ENCODE results near the gene CHST15. TPM values are rescaled to one million over a fixed set of nuclear protein-coding genes. Genes with fewer than 3 reads are reported as not detected.

Gene CHST15
- total and polyA plus RNA-seq, 2 of the 13 experiments (the other 11 are each of a cell fraction or from before 2014, with no cell fraction given) = 1.4 to 94.7 TPM

DNA sequence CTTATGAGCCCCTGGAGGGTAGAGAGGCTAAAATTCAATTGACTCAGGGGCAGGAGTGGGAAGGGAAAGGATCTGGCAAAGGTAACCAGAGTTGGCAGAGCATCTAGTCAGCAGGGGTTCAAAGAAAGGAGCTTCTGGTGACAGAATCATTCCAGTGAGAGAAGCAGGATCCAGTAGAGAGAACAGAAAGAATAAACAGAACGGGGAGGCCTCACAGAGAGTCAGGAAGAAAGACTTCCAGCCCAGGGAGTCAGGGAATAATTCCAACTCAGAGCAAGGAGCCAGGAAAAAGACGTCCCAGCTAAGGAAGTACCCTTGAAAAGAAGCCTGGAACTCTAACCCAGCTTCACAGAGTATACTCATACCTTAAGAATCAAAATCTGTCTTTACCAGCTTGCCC is 135.2 kb downstream of the CHST15 start:
- H3K9ac ChIP-seq (ENCODE audit: insufficient read depth, low read depth, low read length) = no peak overlapping the region
- in situ Hi-C loops (cut with HindIII; ENCODE audit: extremely low pct_ligation_motif_present, low pct_unique_long_range_greater_than_20kb) = loop anchor here (25.0 kb wide), 1 partner anchor 871 kb away; no protein-coding TSS in a partner anchor
- TF ChIP-seq ZNF460 (CRISPR knock-in tag; IDR thresholded peaks at IDR 0.05; ENCODE audit: borderline replicate concordance) = no peak
- no peak for TF ChIP-seq SATB2 (CRISPR knock-in tag; IDR thresholded peaks at IDR 0.05)
- no peak for TF ChIP-seq ZNF670 (CRISPR knock-in tag; IDR thresholded peaks at IDR 0.05; ENCODE audit: borderline replicate concordance)
- POLR2A ChIA-PET = no interaction called here
- CTCF ChIA-PET (ENCODE audit: low intra/inter-chr PET ratio, low total read pairs) = no interaction called here
- no peak overlapping the region for H3K4me2 ChIP-seq (ENCODE audit: low read depth, low read length)
- ATAC-seq = no peak
- H3K4me3 ChIP-seq (replicated peaks in 1 of 3; ENCODE audit: insufficient read depth in 1 of 3, low read depth in 2 of 3, low read length in 3 of 3) = no peak overlapping the region
- H4K20me1 ChIP-seq (ENCODE audit: insufficient read depth, low read length) = no peaks in the 10 kb centered on the region
- H3K27ac ChIP-seq (ENCODE audit: extremely low read length, insufficient read depth, low read length) = no peak overlapping the region
- H3K9me3 ChIP-seq (ENCODE audit: low read length) = no peaks in the 10 kb centered on the region
- DNase-seq (ENCODE audit: low spot score) = no peak
- intact Hi-C loops (cut with micrococcal nuclease; ENCODE audit: unreplicated experiment) = no loop called here
- no peaks in the 10 kb centered on the region for H3K36me3 ChIP-seq (replicated peaks in 1 of 2; ENCODE audit: control insufficient read depth in 1 of 2, insufficient read depth in 2 of 2, low read length in 2 of 2)
- H2AFZ ChIP-seq (ENCODE audit: low read length) = no peak overlapping the region
- FAIRE-seq = no peak
- BruUV-seq (replicated peaks) = no TSS peak
- peaks cover 2 to 11% of the 10 kb centered on the region in 2 experiments; a peak in 1 of 5 replicates for H3K27me3 ChIP-seq (ENCODE audit: control insufficient read depth in 1 of 2, insufficient read depth in 2 of 2, low read length in 2 of 2)
- 7% methylated on average over 2 of the region's 2 CpGs for WGBS (ENCODE audit: low lambda C conversion rate)
- no peaks in the 10 kb centered on the region for H3K79me2 ChIP-seq (ENCODE audit: insufficient read depth, low read length)
- H3K4me1 ChIP-seq (ENCODE audit: insufficient read depth, low read length) = peaks cover 10% of the 10 kb centered on the region

Other genes starting within 250 kb of the CHST15 start
- gene CPXM2, start 201.8 kb downstream of the CHST15 start, total RNA-seq (2016; rRNA removed; fragmentation: Illumina TruSeq; extraction: Trizol) = not detected in 2 replicates
- 0.03 and 0.07 TPM in 2 replicates for gene CPXM2, start 201.8 kb downstream of the CHST15 start, polyA plus RNA-seq (2011; rRNA removed)

All from HepG2 (cell line).